ENCODE data around the gene OIP5.
"Not testable (repeated sequence)": the region's sequence is repeated elsewhere in the genome, so short reads cannot be mapped to it uniquely, and the experiment has no call there.

OIP5 gene

GRCh38 chr15:41332194-41333025 lies at the start of gene OIP5, which contains the start of gene NUSAP1:
Gene OIP5, minus strand, starts transcription at chr15:41332591. Its CDS starts 30 bp downstream, at chr15:41332561.
Gene NUSAP1, plus strand, starts transcription at chr15:41332881. Its CDS starts 77 bp downstream, at chr15:41332958.
- peak; percentile 99 for DNase-seq (ENCODE audit: low spot score)

DNA sequence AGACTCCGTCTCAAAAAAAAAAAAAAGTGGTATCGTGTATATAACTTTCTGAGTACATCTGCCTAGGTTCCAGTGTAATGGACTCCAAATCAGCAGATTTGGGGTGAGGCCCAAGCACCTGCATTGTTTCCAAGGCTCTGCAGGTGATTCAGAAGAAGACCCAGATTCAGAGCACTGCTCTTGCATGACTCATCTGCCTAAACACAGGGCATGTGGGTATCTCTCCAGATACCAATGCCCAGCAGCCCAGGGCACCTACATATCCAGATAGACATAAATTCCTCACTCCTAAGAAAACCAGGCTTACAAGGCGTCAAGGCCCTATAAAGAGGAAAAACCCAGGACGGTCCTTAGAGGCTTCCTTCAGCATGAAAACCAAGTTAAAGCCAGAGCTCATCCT lies 45.6 kb upstream of the OIP5 start:
- DNase-seq (ENCODE audit: low spot score): no peak

DNA sequence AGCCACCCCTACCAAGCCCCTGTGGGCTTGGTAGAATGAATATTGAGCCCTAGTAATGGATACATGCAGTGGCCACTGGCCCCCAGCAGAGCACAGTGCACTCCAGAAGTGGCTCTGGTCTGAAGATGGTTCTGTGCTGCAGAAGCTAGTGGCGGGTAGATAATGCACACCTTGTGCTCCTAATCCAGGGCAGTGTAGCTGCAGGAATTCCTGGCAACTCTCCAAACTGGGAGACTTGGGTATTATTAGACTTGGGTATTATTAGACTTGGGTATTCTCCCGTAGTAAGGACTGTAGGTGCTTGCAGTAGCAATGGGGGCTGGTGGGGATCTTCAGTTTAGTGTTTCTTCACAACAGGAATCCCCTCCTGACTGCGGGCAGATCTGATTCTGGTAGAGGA lies 35.0 kb upstream of the OIP5 start:
- DNase-seq (ENCODE audit: low spot score): no peak

DNA sequence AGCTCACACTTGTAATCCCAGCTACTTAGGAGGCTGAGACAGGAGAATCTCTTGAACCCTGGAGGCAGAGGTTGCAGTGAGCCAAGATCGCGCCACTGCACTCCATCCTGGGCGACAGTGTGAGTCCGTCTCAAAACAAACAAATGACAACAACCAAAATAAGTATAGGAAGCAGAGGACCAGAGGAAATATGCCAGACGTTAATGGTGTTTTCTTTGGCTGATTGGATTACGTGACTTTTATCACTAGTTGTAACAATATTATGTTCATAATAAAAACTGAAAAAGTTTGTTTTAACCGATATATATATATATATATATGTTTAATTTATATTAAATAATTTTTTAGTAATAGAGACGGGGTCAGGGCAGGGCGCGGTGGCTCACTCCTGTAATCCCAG lies 22.0 kb upstream of the OIP5 start:
- no peak for DNase-seq (ENCODE audit: low spot score)

DNA sequence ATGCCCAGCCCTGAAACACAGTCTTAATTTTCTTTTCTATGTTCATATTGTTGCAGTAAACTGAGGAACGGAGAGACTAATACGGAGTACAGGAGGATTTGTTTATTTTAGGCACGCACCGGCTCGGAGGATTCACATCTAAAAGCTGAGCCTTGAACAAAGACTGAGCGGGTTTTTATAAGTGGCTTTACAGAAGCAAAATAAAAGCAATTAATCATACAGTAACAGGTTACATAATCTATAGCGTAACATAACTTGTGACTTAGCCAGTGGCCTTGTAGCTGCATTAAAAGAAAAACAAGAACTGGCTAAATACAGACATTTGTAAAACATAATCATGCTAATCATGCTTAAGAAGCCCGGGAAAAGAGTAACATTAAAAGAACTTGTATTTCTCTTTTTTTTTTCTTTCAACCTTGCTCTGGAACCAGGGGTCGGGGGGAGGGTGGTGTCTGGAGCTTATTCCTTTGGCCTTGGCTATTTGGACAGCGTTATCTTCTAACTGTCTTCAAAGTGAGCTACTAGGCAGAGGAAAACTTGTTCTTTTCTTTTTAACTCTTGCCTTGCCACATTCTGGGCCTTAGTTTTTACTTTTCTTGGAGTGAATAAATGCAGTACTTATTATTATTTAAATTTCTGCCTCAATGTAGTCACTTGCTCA lies 17.8 kb upstream of the OIP5 start:
- DNase-seq (ENCODE audit: low spot score): no peak

GRCh38 chr15:41347236-41347635 lies 14.8 kb upstream of the OIP5 start:
- no peak for DNase-seq (ENCODE audit: low spot score)

GRCh38 chr15:41341519-41341918 lies 9.1 kb upstream of the OIP5 start:
- DNase-seq (ENCODE audit: low spot score): no peak

DNA sequence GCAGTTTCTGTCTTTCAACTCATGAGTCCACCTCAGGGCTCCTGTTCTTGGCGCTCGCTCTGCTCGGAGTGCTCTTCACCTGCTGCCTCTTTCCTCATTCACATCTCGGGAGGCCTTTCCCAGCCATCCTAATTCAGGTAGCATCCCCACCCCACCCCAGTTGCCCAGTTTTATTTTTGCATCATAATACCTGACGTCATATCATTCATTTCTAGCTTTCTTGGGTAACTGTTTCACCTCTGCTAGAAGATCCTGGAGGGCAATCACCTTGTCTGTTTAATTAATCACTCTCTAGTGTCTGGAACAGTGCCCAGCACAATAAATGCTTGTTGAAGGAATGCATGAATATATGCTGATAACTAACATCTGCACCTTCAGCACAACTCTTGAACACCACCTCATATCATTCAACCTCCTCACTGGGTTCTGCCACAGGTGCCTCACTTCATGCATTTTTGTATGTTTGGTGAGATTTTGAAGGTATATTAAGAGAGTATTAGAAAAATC lies 7.9 kb upstream of the OIP5 start:
- no peak for DNase-seq (ENCODE audit: low spot score)

- no peak for DNase-seq (ENCODE audit: low spot score)
Observed at GRCh38 chr15:41337631-41338522, 5.5 kb upstream of the OIP5 start.

GRCh38 chr15:41337047-41337446 lies 4.7 kb upstream of the OIP5 start:
- no peak for DNase-seq (ENCODE audit: low spot score)

DNA sequence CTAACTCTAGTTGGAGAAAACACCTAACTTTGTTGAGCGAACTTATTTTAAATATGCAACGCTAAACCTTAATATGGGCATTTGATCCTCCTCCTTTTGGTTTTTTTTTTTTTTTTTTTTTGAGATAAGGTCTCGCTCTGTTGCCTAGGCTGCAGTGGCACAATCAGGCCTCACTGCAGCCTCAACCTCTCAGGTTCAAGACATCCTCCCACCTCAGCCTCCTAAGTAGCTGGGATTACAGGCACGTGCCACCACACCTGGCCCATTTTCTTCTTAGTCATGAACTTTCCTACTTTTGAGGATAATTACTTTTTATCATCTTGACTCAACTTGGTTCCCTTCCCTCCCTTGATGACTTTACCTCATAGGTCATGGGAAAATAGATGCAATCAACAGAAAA lies 4.2 kb upstream of the OIP5 start:
- DNase-seq (ENCODE audit: low spot score): no peak

DNA sequence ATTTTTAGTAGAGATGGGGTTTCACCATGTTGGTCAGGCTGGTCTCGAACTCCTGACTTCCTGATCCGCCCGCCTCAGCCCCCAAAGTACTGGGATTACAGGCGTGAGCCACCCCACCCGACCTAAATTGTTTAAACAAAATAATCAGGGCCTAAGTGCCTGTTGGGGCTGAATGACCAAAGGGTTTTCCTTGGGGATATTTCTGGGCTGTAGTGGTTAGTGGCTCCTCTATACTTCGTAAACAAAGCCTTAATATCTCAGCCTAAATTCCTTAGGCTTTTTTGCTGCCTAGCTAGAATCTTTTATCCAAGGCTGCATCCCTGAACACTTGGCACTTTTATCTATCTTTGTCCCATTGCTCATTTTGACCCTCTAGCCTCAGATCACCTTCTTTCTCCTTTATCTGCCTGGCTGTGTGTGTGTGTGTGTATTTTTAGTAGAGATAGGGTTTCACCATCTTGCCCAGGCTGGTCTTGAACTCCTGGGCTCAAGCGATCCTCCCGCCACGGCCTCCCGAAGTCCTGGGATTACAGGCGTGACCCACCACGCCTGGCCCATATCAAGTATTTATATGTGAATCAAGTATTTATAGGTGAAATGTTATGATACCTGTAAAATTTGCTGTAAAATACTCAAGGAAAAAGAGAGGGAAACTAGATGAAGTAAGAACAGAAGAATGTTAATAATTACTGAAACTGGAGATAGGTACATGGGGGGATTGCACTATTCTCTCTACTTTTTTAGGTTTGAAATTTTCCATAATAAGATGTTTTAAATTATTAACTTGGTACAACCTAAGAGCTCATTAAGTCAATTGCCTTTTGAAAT lies 2.1 kb upstream of the OIP5 start:
- DNase-seq (ENCODE audit: low spot score): no peak

GRCh38 chr15:41333026-41333562 lies 703 bp upstream of the OIP5 start:
- no peak for DNase-seq (ENCODE audit: low spot score)

- DNase-seq (ENCODE audit: low spot score): no peak
Observed at GRCh38 chr15:41331833-41332193, 578 bp downstream of the OIP5 start.

DNA sequence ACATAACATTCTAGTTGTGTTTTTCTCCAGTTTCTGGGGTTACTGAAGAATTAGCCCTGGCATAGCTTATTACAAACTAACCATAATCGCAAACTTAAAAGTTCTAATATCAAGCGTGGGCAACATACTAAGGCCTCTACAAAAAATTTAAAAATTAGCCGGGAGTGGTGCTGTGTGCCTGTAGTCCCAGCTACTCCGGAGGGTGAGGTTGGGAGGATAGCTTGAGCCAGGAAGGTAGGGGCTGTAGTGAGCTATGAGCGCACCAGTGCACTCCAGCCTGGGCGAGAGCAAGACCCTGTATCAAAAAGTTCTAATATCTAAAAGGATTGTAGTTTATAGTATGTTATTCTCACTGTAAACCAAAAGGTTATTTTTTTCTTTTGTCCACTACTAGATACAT lies 1.1 kb downstream of the OIP5 start:
- DNase-seq (ENCODE audit: low spot score): no peak

GRCh38 chr15:41323611-41324010 lies 8.8 kb downstream of the OIP5 start:
- no peak for DNase-seq (ENCODE audit: low spot score)

DNA sequence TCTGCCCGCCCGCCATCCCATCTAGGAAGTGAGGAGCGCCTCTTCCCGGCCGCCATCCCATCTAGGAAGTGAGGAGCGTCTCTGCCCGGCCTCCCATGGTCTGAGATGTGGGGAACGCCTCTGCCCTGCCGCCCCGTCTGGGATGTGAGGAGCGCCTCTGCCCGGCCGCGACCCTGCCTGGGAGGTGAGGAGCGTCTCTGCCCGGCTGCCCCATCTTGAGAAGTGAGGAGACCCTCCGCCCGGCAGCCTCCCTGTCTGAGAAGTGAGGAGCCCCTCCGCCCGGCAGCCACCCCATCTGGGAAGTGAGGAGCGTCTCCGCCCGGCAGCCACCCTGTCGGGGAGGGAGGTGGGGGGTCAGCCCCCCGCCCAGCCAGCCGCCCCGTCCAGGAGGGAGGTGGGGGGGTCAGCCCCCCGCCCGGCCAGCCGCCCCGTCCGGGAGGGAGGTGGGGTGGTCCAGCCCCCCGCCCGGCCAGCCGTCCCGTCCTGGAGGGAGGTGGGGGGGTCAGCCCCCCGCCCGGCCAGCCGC lies 11.5 kb downstream of the OIP5 start:
- DNase-seq (ENCODE audit: low spot score): not testable (repeated sequence)

GRCh38 chr15:41309226-41309905 lies 23.0 kb downstream of the OIP5 start:
- no peak for DNase-seq (ENCODE audit: low spot score)

- no peak for DNase-seq (ENCODE audit: low spot score)
Observed at GRCh38 chr15:41307679-41308078, 24.7 kb downstream of the OIP5 start.

DNA sequence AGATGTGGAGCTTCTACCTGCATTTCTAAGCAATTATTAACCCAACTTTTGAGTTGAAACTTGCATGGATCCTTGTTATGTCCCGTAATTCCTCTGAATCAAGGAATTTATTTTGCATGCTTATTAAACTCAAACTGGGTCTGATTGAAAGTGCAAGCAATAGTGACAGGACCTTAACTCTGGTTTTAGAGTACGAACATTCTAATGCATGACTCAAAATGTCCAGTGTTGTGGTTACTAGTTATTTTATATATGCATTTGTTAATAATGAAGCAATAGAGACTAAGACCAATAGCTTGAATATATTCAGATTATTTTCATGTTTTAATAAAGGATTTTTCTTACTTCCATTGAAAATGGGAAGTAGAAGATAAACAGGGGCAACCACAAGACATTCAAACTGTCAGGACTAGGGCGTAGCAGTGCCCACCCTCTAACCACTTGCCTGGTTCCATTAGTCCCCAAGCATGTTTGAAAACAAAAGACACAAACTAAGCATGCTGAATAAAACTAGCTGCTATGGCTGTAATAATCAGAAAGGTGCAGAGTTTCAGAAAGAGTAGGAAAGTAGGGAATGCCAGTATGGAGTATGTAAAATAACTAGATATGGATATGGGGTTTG lies 28.1 kb downstream of the OIP5 start:
- no peak for DNase-seq (ENCODE audit: low spot score)

Measured in CD4-positive, alpha-beta T cell treated with Interleukin-6 at 100 ng/mL for 8 hours (primary cell).